Measurements from ENCODE around the gene NSUN6.

The NSUN6 gene

GRCh38 chr10:18680754-18681153, 29.4 kb upstream of the NSUN6 start:
- H3K4me3 ChIP-seq (ENCODE audit: low read length), result no peak overlapping the region
- no peak for TF ChIP-seq CTCF (IDR thresholded peaks at IDR 0.05; ENCODE audit: insufficient read depth, low read depth, low read length, missing control alignments)
- DNase-seq (ENCODE audit: low read depth), result no peak

- no peak overlapping the region for H3K4me3 ChIP-seq (ENCODE audit: low read length)
- no peak for DNase-seq (ENCODE audit: low read depth)
- no peak for TF ChIP-seq CTCF (IDR thresholded peaks at IDR 0.05; ENCODE audit: insufficient read depth, low read depth, low read length, missing control alignments)
Observed at GRCh38 chr10:18675086-18675801, 23.9 kb upstream of the NSUN6 start.

- DNase-seq (ENCODE audit: low read depth), result no peak
- no peak overlapping the region for H3K4me3 ChIP-seq (ENCODE audit: low read length)
- no peak for TF ChIP-seq CTCF (IDR thresholded peaks at IDR 0.05; ENCODE audit: insufficient read depth, low read depth, low read length, missing control alignments)
Observed at GRCh38 chr10:18668026-18668425, 16.6 kb upstream of the NSUN6 start.

GRCh38 chr10:18666810-18667209, 15.4 kb upstream of the NSUN6 start:
- peak; percentile 89 for DNase-seq (ENCODE audit: low read depth)
- TF ChIP-seq CTCF (IDR thresholded peaks at IDR 0.05; ENCODE audit: insufficient read depth, low read depth, low read length, missing control alignments), result no peak
- no peak overlapping the region for H3K4me3 ChIP-seq (ENCODE audit: low read length)

GRCh38 chr10:18665815-18666558, 14.6 kb upstream of the NSUN6 start:
- no peak for TF ChIP-seq CTCF (IDR thresholded peaks at IDR 0.05; ENCODE audit: insufficient read depth, low read depth, low read length, missing control alignments)
- no peak for DNase-seq (ENCODE audit: low read depth)
- no peak overlapping the region for H3K4me3 ChIP-seq (ENCODE audit: low read length)

GRCh38 chr10:18664841-18665478, 13.6 kb upstream of the NSUN6 start:
- no peak for DNase-seq (ENCODE audit: low read depth)

More at GRCh38 chr10:18664841-18665478, 13.6 kb upstream of the NSUN6 start:
- H3K4me3 ChIP-seq (ENCODE audit: low read length), result no peak overlapping the region
- no peak for TF ChIP-seq CTCF (IDR thresholded peaks at IDR 0.05; ENCODE audit: insufficient read depth, low read depth, low read length, missing control alignments)
